GM23248 (cell line): ENCODE results near the gene ERN1. TPM values are rescaled to one million over a fixed set of nuclear protein-coding genes. Genes with fewer than 3 reads are reported as not detected.

Source experiments
- DNase-seq: peaks from one replicate; pipeline ENCODE4 v3.0.0-alpha.2; 2015
- H2AFZ ChIP-seq: fragments of 200-600 bp; sonication (generic); 2 replicates; pipeline ENCODE4 v1.6.1; 2016; ENCODE audit warnings: antibody characterized with exemption
- H3F3A ChIP-seq: fragments of 200-600 bp; sonication (generic); 2 replicates; pipeline ENCODE4 v1.6.1; 2016; ENCODE audit warnings: mild to moderate bottlenecking, antibody characterized with exemption, mixed run types; ENCODE audit not compliant: insufficient read depth
- H3K27ac ChIP-seq: fragments of 200-600 bp; sonication (generic); 2 replicates; pipeline ENCODE4 v1.5.1; 2016; ENCODE audit warnings: mild to moderate bottlenecking
- H3K27me3 ChIP-seq: fragments of 200-600 bp; sonication (generic); replicated peaks from 2 replicates; pipeline ENCODE4 v1.6.1; 2016; ENCODE audit warnings: mild to moderate bottlenecking; ENCODE audit not compliant: insufficient read depth
- H3K36me3 ChIP-seq: fragments of 200-600 bp; sonication (generic); 2 replicates; pipeline ENCODE4 v1.6.1; 2016; ENCODE audit warnings: low read depth, mild to moderate bottlenecking
- H3K4me1 ChIP-seq: fragments of 200-600 bp; sonication (generic); 2 replicates; pipeline ENCODE4 v1.6.1; 2016; ENCODE audit warnings: mild to moderate bottlenecking; ENCODE audit not compliant: insufficient read depth
- H3K4me2 ChIP-seq: fragments of 200-600 bp; sonication (generic); one replicate; pipeline ENCODE4 v1.6.1; 2016; ENCODE audit warnings: mild to moderate bottlenecking; ENCODE audit not compliant: unreplicated experiment
- H3K4me3 ChIP-seq: fragments of 200-600 bp; sonication (generic); 2 replicates; pipeline ENCODE4 v1.5.1; 2016; ENCODE audit warnings: mild to moderate bottlenecking
- H3K79me2 ChIP-seq: fragments of 200-600 bp; sonication (generic); 2 replicates; pipeline ENCODE4 v1.6.1; 2016; ENCODE audit warnings: mild to moderate bottlenecking; ENCODE audit not compliant: insufficient read depth
- H3K9ac ChIP-seq: fragments of 200-600 bp; sonication (generic); 2 replicates; pipeline ENCODE4 v1.6.1; 2016; ENCODE audit warnings: mild to moderate bottlenecking
- H3K9me2 ChIP-seq: fragments of 200-600 bp; sonication (generic); 2 replicates; pipeline ENCODE4 v1.6.1; 2016; ENCODE audit warnings: mixed run types, mild to moderate bottlenecking, moderate library complexity; ENCODE audit not compliant: insufficient read depth
- H3K9me3 ChIP-seq: fragments of 200-600 bp; sonication (generic); one replicate; pipeline ENCODE4 v1.6.1; 2017; ENCODE audit warnings: low read depth
- H4K20me1 ChIP-seq: fragments of 200-600 bp; sonication (generic); 2 replicates; pipeline ENCODE4 v1.6.0; 2016; ENCODE audit not compliant: insufficient read depth
- EZH2 ChIP-seq: fragments of 200-600 bp; sonication (generic); IDR thresholded peaks from 2 replicates; pipeline ENCODE4 v1.6.1; 2018; ENCODE audit warnings: antibody characterized with exemption, mild to moderate bottlenecking; ENCODE audit not compliant: insufficient read depth, poor library complexity, severe bottlenecking
- EZH2phosphoT487 ChIP-seq: fragments of 200-600 bp; sonication (generic); IDR thresholded peaks from 2 replicates; pipeline ENCODE4 v1.6.1; 2018; ENCODE audit warnings: antibody characterized with exemption, moderate library complexity, mild to moderate bottlenecking, low read depth; ENCODE audit not compliant: insufficient read depth
- WGBS, 2 experiments: methylation state at CpG; one replicate each; pipeline ENCODE4 v1.1.6; 2015 to 2017; ENCODE audit warnings: low lambda C conversion rate in 2 of 2, low coverage in 1 of 2; ENCODE audit errors: missing lambda C conversion rate in 2 of 2; 5-methylcytosine and 5-hydroxymethylcytosine counted together
- in situ Hi-C: fragments of 300-500 bp; cut with MboI; formaldehyde crosslinking; loops from 2 replicates; pipeline ENCODE4 v1.15.0; 2020
- polyA plus RNA-seq: library from polyadenylated mRNA; unstranded; fragments of >200 nt; fragmentation: Nextera tagmentation; extraction: Ambion mirVana; gene quantifications from 2 replicates; pipeline ENCODE4 v1.2.1, GENCODE V29; 2016
- total RNA-seq: library from RNA; depleted of rRNA; stranded (reverse); fragments of >200 nt; shearing (Covaris generic); gene quantifications from 2 replicates; pipeline ENCODE4 v1.2.3, GENCODE V29; 2014

ERN1 gene
- total and polyA plus RNA-seq, 2 experiments from 2014 or later, result 5.8 to 9.9 TPM

DNA sequence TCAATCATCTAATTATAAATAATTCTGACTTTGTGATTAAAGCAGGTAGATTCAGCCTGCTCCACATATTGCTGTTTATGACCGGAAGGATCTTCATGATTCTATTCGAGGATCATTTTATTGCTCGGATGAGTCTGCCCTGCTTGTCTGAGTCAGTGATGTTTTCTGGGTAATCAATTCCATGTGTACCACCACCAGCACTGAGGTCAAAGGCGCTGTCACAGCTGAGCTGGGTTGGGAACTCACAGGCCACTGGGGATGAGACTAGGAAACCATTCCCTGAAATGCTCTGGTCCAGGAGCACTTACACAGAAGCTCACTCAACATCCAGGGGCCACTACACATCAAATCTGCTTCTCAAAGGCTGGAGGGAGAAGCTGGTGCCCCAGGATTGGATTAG, 30.4 kb upstream of the ERN1 start:
- Histone ChIP-seq H3K9me3 (no peaks in the 10 kb centered on the region), H3K4me3 (no peak overlapping the region), H2AFZ (no peak overlapping the region), H3K79me2 (no peaks in the 10 kb centered on the region), H3K4me1 (peaks cover 23% of the 10 kb centered on the region), H3K27ac (peak overlapping the region; percentile 24; the same call in 1 of the 2 replicates), H3K9ac (no peak overlapping the region), H4K20me1 (no peaks in the 10 kb centered on the region), H3K4me2 (no peak overlapping the region), H3K36me3 (peaks cover 3% of the 10 kb centered on the region; the same call in 1 of the 2 replicates), H3K9me2 (no peaks in the 10 kb centered on the region), H3K27me3 (no peaks in the 10 kb centered on the region), H3F3A (no peaks in the 10 kb centered on the region)
- 3 to 5% methylated on average over 4 of the region's 4 CpGs for WGBS, 2 experiments
- peak; percentile 83 for DNase-seq
- TF ChIP-seq EZH2 (no peak), EZH2phosphoT487 (no peak)
- in situ Hi-C loops, result no loop called here

- no peak overlapping the region for H3K4me2 ChIP-seq
- H3K9me3 ChIP-seq, result no peaks in the 10 kb centered on the region
- in situ Hi-C loops, result no loop called here
- H3K27ac ChIP-seq, result no peak overlapping the region
- no peak for TF ChIP-seq EZH2
- TF ChIP-seq EZH2phosphoT487, result no peak
- H3K4me1 ChIP-seq, result peaks cover 23% of the 10 kb centered on the region
- 93 to 94% methylated on average over 12 of the region's 12 CpGs for WGBS, 2 experiments
- no peaks in the 10 kb centered on the region for H3F3A ChIP-seq
- H3K27me3 ChIP-seq, result no peaks in the 10 kb centered on the region
- H3K36me3 ChIP-seq, result peaks cover 3% of the 10 kb centered on the region; the same call in 1 of the 2 replicates
- no peaks in the 10 kb centered on the region for H4K20me1 ChIP-seq
- DNase-seq, result no peak
- H3K9me2 ChIP-seq, result no peaks in the 10 kb centered on the region
- no peaks in the 10 kb centered on the region for H3K79me2 ChIP-seq
- no peak overlapping the region for H2AFZ ChIP-seq
- no peak overlapping the region for H3K4me3 ChIP-seq
- no peak overlapping the region for H3K9ac ChIP-seq
Observed at GRCh38 chr17:64158831-64159590, 29.1 kb upstream of the ERN1 start.

DNA sequence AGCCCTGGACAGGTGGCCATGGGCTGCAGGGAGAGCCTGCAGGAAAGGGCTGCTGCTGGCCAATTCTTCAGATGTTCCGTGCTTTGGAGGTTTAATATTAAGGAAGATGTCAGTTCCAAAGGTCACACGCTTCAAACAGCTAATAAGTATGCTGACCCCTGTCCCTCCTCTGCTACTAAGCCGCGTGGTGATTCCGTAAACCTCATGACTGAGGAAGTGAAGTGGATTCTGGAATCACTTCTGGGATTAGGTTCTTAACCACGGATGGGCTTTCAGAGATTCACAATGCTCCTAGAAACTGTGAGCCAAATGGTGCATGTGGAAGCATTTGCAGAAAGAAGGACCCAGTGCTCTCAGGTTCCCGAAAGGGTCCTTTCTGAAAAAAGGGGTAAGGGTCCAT, 28.5 kb upstream of the ERN1 start:
- peaks cover 3% of the 10 kb centered on the region; the same call in 1 of the 2 replicates for H3K36me3 ChIP-seq
- WGBS, 2 experiments, result 74 to 76% methylated on average over 7 of the region's 7 CpGs
- no peak overlapping the region for H3K4me3 ChIP-seq
- TF ChIP-seq EZH2phosphoT487 (no peak), EZH2 (no peak)
- no peaks in the 10 kb centered on the region for H3F3A ChIP-seq
- peaks cover 23% of the 10 kb centered on the region for H3K4me1 ChIP-seq
- no peak overlapping the region for H3K4me2 ChIP-seq
- H3K27ac ChIP-seq, result no peak overlapping the region
- no peaks in the 10 kb centered on the region for H3K9me3 ChIP-seq
- no peaks in the 10 kb centered on the region for H3K79me2 ChIP-seq
- H2AFZ ChIP-seq, result no peak overlapping the region
- no peaks in the 10 kb centered on the region for H3K27me3 ChIP-seq
- no peak overlapping the region for H3K9ac ChIP-seq
- no peak for DNase-seq
- no peaks in the 10 kb centered on the region for H3K9me2 ChIP-seq
- in situ Hi-C loops, result no loop called here
- H4K20me1 ChIP-seq, result no peaks in the 10 kb centered on the region

DNA sequence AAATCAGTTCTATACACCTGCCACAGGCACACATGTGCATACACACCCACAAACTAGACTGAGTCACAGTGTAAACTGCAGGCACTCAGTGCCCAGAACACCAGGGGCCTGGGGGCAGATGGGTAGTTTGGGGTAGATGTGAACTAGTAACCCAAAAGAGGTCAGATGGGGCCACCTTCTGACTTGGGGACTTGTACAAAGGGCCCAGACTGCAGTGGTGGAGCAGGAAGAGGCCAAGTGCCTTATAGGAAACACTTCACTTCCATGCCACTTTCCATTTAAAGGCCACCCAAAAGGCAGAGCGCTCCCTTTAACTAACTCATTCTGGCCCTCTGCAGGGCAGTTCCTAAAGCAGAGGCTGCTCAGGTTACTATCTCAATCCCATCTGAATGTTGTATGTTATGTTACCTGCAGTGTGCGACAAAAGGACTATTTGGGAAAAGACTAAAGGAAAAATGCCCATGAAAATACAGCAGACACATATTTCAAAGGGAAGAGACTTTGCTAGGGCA, 27.8 kb upstream of the ERN1 start:
- H3K36me3 ChIP-seq, result peaks cover 7% of the 10 kb centered on the region; the same call in 1 of the 2 replicates
- no peaks in the 10 kb centered on the region for H3F3A ChIP-seq
- peaks cover 23% of the 10 kb centered on the region for H3K4me1 ChIP-seq
- no peaks in the 10 kb centered on the region for H3K9me2 ChIP-seq
- no peak for TF ChIP-seq EZH2phosphoT487
- no peak for TF ChIP-seq EZH2
- no peak overlapping the region for H2AFZ ChIP-seq
- H3K27me3 ChIP-seq, result no peaks in the 10 kb centered on the region
- H3K27ac ChIP-seq, result no peak overlapping the region
- no peak overlapping the region for H3K9ac ChIP-seq
- no peak overlapping the region for H3K4me3 ChIP-seq
- no peaks in the 10 kb centered on the region for H4K20me1 ChIP-seq
- DNase-seq, result no peak
- H3K9me3 ChIP-seq, result no peaks in the 10 kb centered on the region
- no peaks in the 10 kb centered on the region for H3K79me2 ChIP-seq
- no peak overlapping the region for H3K4me2 ChIP-seq
- WGBS, 2 experiments, result 98 to 100% methylated on average over 2 of the region's 2 CpGs
- in situ Hi-C loops, result no loop called here
